IMR-90 (cell line): ENCODE measurements around the gene POFUT2. TPM values are rescaled to one million over a fixed set of nuclear protein-coding genes. Genes with fewer than 3 reads are reported as not detected.

Experiments
- ATAC-seq: fragments of 200-7000 bp; cut with Tn5 transposase; 2 replicates; pipeline ENCODE4 v1.9.1; 2020; ENCODE audit warnings: low read depth, mild to moderate bottlenecking, moderate library complexity
- BruUV-seq: library from RNA; stranded (reverse); fragments of 400-500 nt; replicated peaks from 2 replicates; lab custom pipeline; 2021; lab: Mats Ljungman, UMichigan
- CTCF ChIA-PET: fragments of 300-600 bp; formaldehyde crosslinking; extraction: SDS; loops from one replicate; lab custom pipeline; 2021; ENCODE audit warnings: antibody characterized with exemption; lab: Yijun Ruan, JAX
- POLR2A ChIA-PET: fragments of 300-600 bp; sonication (Branson Sonifier 250); formaldehyde crosslinking; loops from one replicate; lab custom pipeline; 2022; ENCODE audit warnings: antibody characterized with exemption; ENCODE audit not compliant: unreplicated experiment; lab: Charles Lee
- DNase-seq: peaks from one replicate; pipeline ENCODE4 v3.0.0; 2013
- H2AFZ ChIP-seq: replicated peaks from 2 replicates; pipeline ENCODE3; 2013; ENCODE audit warnings: low read length, mild to moderate bottlenecking; ENCODE audit not compliant: poor library complexity
- H2AK5ac ChIP-seq: 2 replicates; pipeline ENCODE4 v1.6.1; 2013; ENCODE audit warnings: low read depth, low read length, inconsistent platforms
- H2AK9ac ChIP-seq: replicated peaks from 2 replicates; pipeline ENCODE3; 2013; ENCODE audit warnings: mild to moderate bottlenecking, low read depth, low read length, moderate library complexity; ENCODE audit not compliant: poor library complexity
- H2BK120ac ChIP-seq: 2 replicates; pipeline ENCODE4 v1.6.1; 2013; ENCODE audit warnings: low read depth, low read length, inconsistent platforms
- H2BK15ac ChIP-seq: 3 replicates; pipeline ENCODE4 v1.6.1; 2013; ENCODE audit warnings: low read depth, low read length, inconsistent platforms
- H2BK20ac ChIP-seq: 2 replicates; pipeline ENCODE4 v1.6.1; 2013; ENCODE audit warnings: low read depth, mild to moderate bottlenecking, inconsistent platforms, low read length, moderate library complexity
- H2BK5ac ChIP-seq: 2 replicates; pipeline ENCODE4 v1.6.1; 2013; ENCODE audit warnings: mild to moderate bottlenecking, low read depth, low read length, inconsistent platforms; ENCODE audit not compliant: poor library complexity, severe bottlenecking
- H3K14ac ChIP-seq: replicated peaks from 2 replicates; pipeline ENCODE4 v1.6.1; 2013; ENCODE audit warnings: low read depth, low read length, inconsistent platforms
- H3K18ac ChIP-seq: 2 replicates; pipeline ENCODE4 v1.6.1; 2013; ENCODE audit warnings: low read depth, low read length, control low read depth
- H3K23ac ChIP-seq: 2 replicates; pipeline ENCODE4 v1.6.1; 2013; ENCODE audit warnings: low read depth, low read length, inconsistent platforms
- H3K27ac ChIP-seq: 2 replicates; pipeline ENCODE4 v1.5.1; 2013; ENCODE audit warnings: mild to moderate bottlenecking, control low read depth, low read length; ENCODE audit not compliant: insufficient read depth
- H3K27me3 ChIP-seq: 2 replicates; pipeline ENCODE4 v1.6.1; 2013; ENCODE audit warnings: low read length; ENCODE audit not compliant: control insufficient read depth, insufficient read depth
- H3K36me3 ChIP-seq: 2 replicates; pipeline ENCODE4 v1.6.1; 2013; ENCODE audit warnings: low read length, mixed read lengths; ENCODE audit not compliant: control insufficient read depth, insufficient read depth
- H3K4ac ChIP-seq: 2 replicates; pipeline ENCODE4 v1.6.1; 2013; ENCODE audit warnings: low read depth, low read length, inconsistent platforms
- H3K4me1 ChIP-seq: 2 replicates; pipeline ENCODE4 v1.6.1; 2013; ENCODE audit warnings: low read length, mixed read lengths; ENCODE audit not compliant: control insufficient read depth, insufficient read depth
- H3K4me2 ChIP-seq: 2 replicates; pipeline ENCODE4 v1.6.1; 2013; ENCODE audit warnings: low read depth, mild to moderate bottlenecking, control low read depth, low read length, moderate library complexity
- H3K4me3 ChIP-seq: 2 replicates; pipeline ENCODE4 v1.5.1; 2013; ENCODE audit warnings: low read depth, mild to moderate bottlenecking, control low read depth, low read length, moderate library complexity; ENCODE audit not compliant: insufficient read depth
- H3K56ac ChIP-seq: 2 replicates; pipeline ENCODE4 v1.6.1; 2013; ENCODE audit warnings: low read length, inconsistent platforms; ENCODE audit not compliant: insufficient read depth; ENCODE audit errors: extremely low read depth
- H3K79me1 ChIP-seq, 2 experiments: 2 replicates each; pipeline ENCODE4 v1.6.1; 2013; ENCODE audit warnings: low read length in 2 of 2, inconsistent platforms in 1 of 2, low read depth in 1 of 2
- H3K9ac ChIP-seq: 2 replicates; pipeline ENCODE4 v1.6.1; 2013; ENCODE audit warnings: low read depth, low read length, control low read depth
- H3K9me1 ChIP-seq: 2 replicates; pipeline ENCODE4 v1.6.1; 2013; ENCODE audit warnings: low read length, inconsistent platforms; ENCODE audit not compliant: insufficient read depth
- H3K9me3 ChIP-seq: 2 replicates; pipeline ENCODE4 v1.6.1; 2013; ENCODE audit warnings: low read length; ENCODE audit not compliant: control insufficient read depth, insufficient read depth
- H4K20me1 ChIP-seq: 2 replicates; pipeline ENCODE4 v1.6.1; 2013; ENCODE audit warnings: low read length, inconsistent platforms; ENCODE audit not compliant: insufficient read depth
- H4K5ac ChIP-seq: 2 replicates; pipeline ENCODE4 v1.6.1; 2013; ENCODE audit warnings: mild to moderate bottlenecking, low read depth, low read length, control low read depth
- H4K8ac ChIP-seq, 2 experiments: 2 replicates each; pipeline ENCODE4 v1.6.1; 2013; ENCODE audit warnings: low read depth in 2 of 2, low read length in 2 of 2, control low read depth in 1 of 2, inconsistent platforms in 1 of 2
- H4K91ac ChIP-seq: 2 replicates; pipeline ENCODE4 v1.6.1; 2013; ENCODE audit warnings: low read depth, low read length, inconsistent platforms; ENCODE audit not compliant: insufficient read depth
- CEBPB ChIP-seq: IDR thresholded peaks from 2 replicates; pipeline ENCODE4 v1.6.1; 2012; ENCODE audit warnings: low read depth, low read length, improper control_type of control experiment
- FOS ChIP-seq: fragments of 150-350 bp; IDR thresholded peaks from 2 replicates; pipeline ENCODE4 v1.6.1; 2016; ENCODE audit warnings: low read depth, low read length
- MAZ ChIP-seq: IDR thresholded peaks from 2 replicates; pipeline ENCODE4 v1.6.1; 2012; ENCODE audit warnings: low read depth, mild to moderate bottlenecking, low read length, improper control_type of control experiment, moderate library complexity, borderline replicate concordance
- RAD21 ChIP-seq: IDR thresholded peaks from 2 replicates; pipeline ENCODE4 v1.6.1; 2012; ENCODE audit warnings: low read length, improper control_type of control experiment
- RFX5 ChIP-seq: IDR thresholded peaks from 2 replicates; pipeline ENCODE4 v1.8.0; 2012; ENCODE audit warnings: low read depth, mild to moderate bottlenecking, low read length, moderate library complexity
- WGBS, 2 experiments: methylation state at CpG; one replicate each; pipeline versions ENCODE4 v1.1.5 to v1.1.7; 2013; ENCODE audit warnings: missing lambda C conversion rate in 2 of 2; ENCODE audit not compliant: insufficient read length in 1 of 2; ENCODE audit errors: extremely low coverage in 2 of 2; 5-methylcytosine and 5-hydroxymethylcytosine counted together
- dilution Hi-C: fragments of 300-500 bp; cut with HindIII; formaldehyde crosslinking; loops from one replicate; pipeline ENCODE4 v1.14.3; 2018; ENCODE audit warnings: low sequenced_read_pairs; ENCODE audit not compliant: unreplicated experiment
- in situ Hi-C: fragments of 300-500 bp; cut with MboI; formaldehyde crosslinking; loops from 3 replicates; pipeline ENCODE4 v1.14.3; 2019; ENCODE audit warnings: low sequenced_read_pairs, inconsistent platforms, mixed read lengths
- intact Hi-C: fragments of 100-400 bp; cut with micrococcal nuclease; formaldehyde crosslinking; loops from 2 replicates; pipeline ENCODE4 v1.10.0; 2022
- polyA plus RNA-seq, 3 experiments: library from polyadenylated mRNA; depleted of rRNA; stranded (reverse); fragments of >200 nt; gene quantifications; 2 replicates each; pipeline ENCODE4 v1.2.3, GENCODE V29; 2012; ENCODE audit warnings: low replicate concordance in 1 of 3
- total RNA-seq: library from RNA; depleted of rRNA; stranded (reverse); fragments of >200 nt; gene quantifications from 2 replicates; pipeline ENCODE4 v1.2.3, GENCODE V29; 2012
- TF ChIP-seq, protein P1 (sequence below): fragments of 150-350 bp; IDR thresholded peaks from 2 replicates; pipeline ENCODE4 v1.6.1; 2017; ENCODE audit warnings: mild to moderate bottlenecking, antibody characterized with exemption, low read length, low read depth

POFUT2 gene
- total and polyA plus RNA-seq, 2 of the 4 experiments (the other 2 are of a cell fraction), result 18.8 to 59.3 TPM

DNA sequence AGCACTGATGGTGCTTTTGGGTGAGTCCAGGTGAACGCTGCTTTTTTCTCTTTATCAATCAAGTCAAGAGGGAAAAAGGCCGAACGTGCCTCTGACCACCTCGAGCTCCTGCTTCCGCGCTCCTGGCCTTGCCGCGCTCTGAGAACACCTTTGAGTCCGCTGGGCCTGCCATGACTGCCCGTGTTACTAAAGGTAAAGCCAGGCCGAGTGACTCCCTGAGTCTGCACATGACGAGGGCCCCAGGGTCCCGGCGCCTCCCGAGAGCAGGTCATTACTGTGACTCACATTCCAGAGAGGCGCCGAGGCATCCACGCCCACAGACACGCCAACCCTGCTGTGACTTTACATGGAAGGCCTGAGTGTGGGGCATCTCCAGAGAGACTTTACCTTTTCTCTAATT lies 11.1 kb downstream of the POFUT2 start:
- ATAC-seq (no peak), DNase-seq (no peak)
- H4K8ac ChIP-seq, result no peak overlapping the region
- no peak overlapping the region for H3K9ac ChIP-seq
- H2BK5ac ChIP-seq, result no peak overlapping the region
- peaks cover 17 to 75% of the 10 kb centered on the region in 2 experiments for H3K79me1 ChIP-seq
- dilution Hi-C loops, result no loop called here
- TF ChIP-seq CEBPB (no peak), FOS (no peak), MAZ (no peak), RFX5 (no peak), RAD21 (no peak)
- TF ChIP-seq, protein P1, sequence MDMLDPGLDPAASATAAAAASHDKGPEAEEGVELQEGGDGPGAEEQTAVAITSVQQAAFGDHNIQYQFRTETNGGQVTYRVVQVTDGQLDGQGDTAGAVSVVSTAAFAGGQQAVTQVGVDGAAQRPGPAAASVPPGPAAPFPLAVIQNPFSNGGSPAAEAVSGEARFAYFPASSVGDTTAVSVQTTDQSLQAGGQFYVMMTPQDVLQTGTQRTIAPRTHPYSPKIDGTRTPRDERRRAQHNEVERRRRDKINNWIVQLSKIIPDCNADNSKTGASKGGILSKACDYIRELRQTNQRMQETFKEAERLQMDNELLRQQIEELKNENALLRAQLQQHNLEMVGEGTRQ, result no peak
- POLR2A ChIA-PET, result no interaction called here
- CTCF ChIA-PET, result no interaction called here
- no peak overlapping the region for H4K5ac ChIP-seq
- H2BK15ac ChIP-seq, result no peak overlapping the region
- no peak overlapping the region for H3K18ac ChIP-seq
- no peak overlapping the region for H3K27ac ChIP-seq
- H3K36me3 ChIP-seq, result peaks cover 64% of the 10 kb centered on the region
- no peak overlapping the region for H3K23ac ChIP-seq
- intact Hi-C loops, result loop anchor here (5.0 kb wide), 1 partner anchor 334 kb away; the partner anchor contains the start of gene SLX9
- H4K20me1 ChIP-seq, result peaks cover 71% of the 10 kb centered on the region
- H3K4ac ChIP-seq, result no peak overlapping the region
- in situ Hi-C loops, result no loop called here
- no peak overlapping the region for H4K91ac ChIP-seq
- no TSS peak for BruUV-seq
- H3K9me1 ChIP-seq, result no peaks in the 10 kb centered on the region
- H2BK20ac ChIP-seq, result no peak overlapping the region
- no peak overlapping the region for H2BK120ac ChIP-seq
- no peak overlapping the region for H3K56ac ChIP-seq
- no peaks in the 10 kb centered on the region for H3K4me1 ChIP-seq
- no peak overlapping the region for H2AK9ac ChIP-seq
- H3K14ac ChIP-seq, result no peak overlapping the region
- H3K9me3 ChIP-seq, result no peaks in the 10 kb centered on the region
- WGBS, 2 experiments, result 90% methylated on average over 2 of the region's 19 CpGs; no CpG with 5 or more reads in 1 of the 2 experiments
- no peak overlapping the region for H3K4me2 ChIP-seq
- no peak overlapping the region for H3K4me3 ChIP-seq
- no peak overlapping the region for H2AK5ac ChIP-seq
- H3K27me3 ChIP-seq, result no peaks in the 10 kb centered on the region
- no peak overlapping the region for H2AFZ ChIP-seq
